A673 (cell line): Measurements from ENCODE around the gene GBGT1.

ENCODE experiments used
- CTCF ChIP-seq: fragments of 300-800, 200-600 bp; sonication (generic); conservative IDR thresholded peaks from 2 replicates; pipeline ENCODE4 v1.5.1; 2017; ENCODE audit warnings: low read depth, mild to moderate bottlenecking, antibody characterized with exemption, low read length, moderate library complexity, mixed read lengths
- EZH2 ChIP-seq: fragments of 200-600 bp; sonication (generic); IDR thresholded peaks from 2 replicates; pipeline ENCODE4 v1.6.1; 2017; ENCODE audit warnings: borderline replicate concordance, low read depth, mild to moderate bottlenecking, mixed read lengths, antibody characterized with exemption, low read length; ENCODE audit not compliant: poor library complexity, severe bottlenecking

- TF ChIP-seq CTCF (no peak), EZH2 (no peak)
Observed at GRCh38 chr9:133127340-133127981, 36.3 kb downstream of the GBGT1 start.
